A549 (cell line): Measurements from ENCODE around the gene TULP1. TPM values are rescaled to one million over a fixed set of nuclear protein-coding genes. Genes with fewer than 3 reads are reported as not detected.

ENCODE experiments used
- ATAC-seq, 2 experiments: fragments of 200-7000 bp in 1 of 2; fragments of >200 bp in 1 of 2; cut with Nextera tagmentation in 1 of 2; cut with Tn5 transposase in 1 of 2; 3 replicates each; pipeline versions ENCODE4 v1.8.0 to v1.9.1; 2018 to 2020; ENCODE audit warnings: mild to moderate bottlenecking in 1 of 2, moderate library complexity in 1 of 2
- CTCF ChIA-PET: fragments of 300-600 bp; sonication (Branson Sonifier 250); formaldehyde crosslinking; extraction: SDS; loops from one replicate; lab custom pipeline; 2021; ENCODE audit warnings: antibody characterized with exemption, inconsistent platforms; lab: Yijun Ruan, JAX
- POLR2A ChIA-PET: fragments of 350-600 bp; formaldehyde crosslinking; extraction: SDS; loops from one replicate; lab custom pipeline; 2021; ENCODE audit warnings: antibody characterized with exemption, inconsistent platforms; lab: Yijun Ruan, JAX
- DNase-seq, 2 experiments: peaks; one replicate each; pipeline versions ENCODE4 v3.0.0 to v3.0.0-alpha.2; 2011 to 2016; ENCODE audit warnings: low read depth in 1 of 2, low spot score in 1 of 2
- FAIRE-seq: peaks from 2 replicates; lab custom pipeline; 2011; peaks lifted over from hg19 to GRCh38; lab: Jason Lieb, UNC
- H3K27ac ChIP-seq, 2 experiments: fragments of >200 bp; sonication (Bioruptor Twin); formaldehyde crosslinking; 3 replicates each; pipeline ENCODE4 v1.5.1; 2016 to 2017
- H3K4me1 ChIP-seq: fragments of >200 bp; sonication (Bioruptor Twin); formaldehyde crosslinking; 3 replicates; pipeline ENCODE4 v1.6.1; 2016
- H3K4me2 ChIP-seq: fragments of >200 bp; sonication (Bioruptor Twin); formaldehyde crosslinking; 3 replicates; pipeline ENCODE4 v1.6.1; 2016
- H3K4me3 ChIP-seq: fragments of >200 bp; sonication (Bioruptor Twin); formaldehyde crosslinking; 3 replicates; pipeline ENCODE4 v1.5.1; 2016
- H3K9me3 ChIP-seq: fragments of >200 bp; sonication (Bioruptor Twin); formaldehyde crosslinking; 3 replicates; pipeline ENCODE4 v1.6.1; 2016
- CBX2 ChIP-seq: fragments of 200-600 bp; sonication (generic); IDR thresholded peaks from 2 replicates; pipeline ENCODE4 v1.6.1; 2016; ENCODE audit warnings: low read depth, mild to moderate bottlenecking, borderline replicate concordance
- CHD4 ChIP-seq: fragments of 200-600 bp; sonication (generic); IDR thresholded peaks from 2 replicates; pipeline ENCODE4 v1.6.1; 2016; ENCODE audit warnings: antibody characterized with exemption, mild to moderate bottlenecking, borderline replicate concordance
- FOSB ChIP-seq: fragments of 250-450 bp; sonication (Bioruptor Pico); IDR thresholded peaks from 2 replicates; pipeline ENCODE4 v1.5.0; 2020; ENCODE audit warnings: mild to moderate bottlenecking, moderate library complexity
- FOSL2 ChIP-seq, 2 experiments: fragments of 450-650 bp in 1 of 2; fragments of >200 bp in 1 of 2; sonication (Bioruptor Twin) in 1 of 2; formaldehyde crosslinking; IDR thresholded peaks; 2 replicates each; pipeline versions ENCODE4 v1.5.0 to v1.6.1; 2016 to 2020; ENCODE audit warnings: mild to moderate bottlenecking in 1 of 2, moderate library complexity in 1 of 2
- FOXS1 ChIP-seq: fragments of 250-450 bp; sonication (Bioruptor Pico); IDR thresholded peaks from 2 replicates; pipeline ENCODE4 v1.5.0; 2020; ENCODE audit warnings: mild to moderate bottlenecking, moderate library complexity
- GATA3 ChIP-seq: IDR thresholded peaks from 2 replicates; pipeline ENCODE4 v1.6.1; 2012; ENCODE audit warnings: borderline replicate concordance
- HOXA7 ChIP-seq: fragments of 250-450 bp; sonication (Bioruptor Pico); IDR thresholded peaks from 2 replicates; pipeline ENCODE4 v1.5.0; 2020; ENCODE audit warnings: mild to moderate bottlenecking, moderate library complexity
- HOXB13 ChIP-seq: fragments of 250-450 bp; sonication (Bioruptor Pico); IDR thresholded peaks from 2 replicates; pipeline ENCODE4 v1.5.0; 2020; ENCODE audit warnings: low read depth, mild to moderate bottlenecking, moderate library complexity
- JUN ChIP-seq, 2 experiments: fragments of >200 bp; sonication (Bioruptor Twin); formaldehyde crosslinking; IDR thresholded peaks; 2 replicates in 1 of 2; 3 replicates in 1 of 2; pipeline ENCODE4 v1.6.1; 2016 to 2017
- PBX3 ChIP-seq: IDR thresholded peaks from 2 replicates; pipeline ENCODE4 v1.6.1; 2012
- PHF8 ChIP-seq: fragments of 200-600 bp; sonication (generic); IDR thresholded peaks from 2 replicates; pipeline ENCODE4 v1.6.1; 2016; ENCODE audit warnings: low read depth, mild to moderate bottlenecking, antibody characterized with exemption, moderate library complexity, borderline replicate concordance
- RAD21 ChIP-seq, 2 experiments: fragments of >200 bp in 1 of 2; sonication (Bioruptor Twin) in 1 of 2; formaldehyde crosslinking in 1 of 2; IDR thresholded peaks in 1 of 2; conservative IDR thresholded peaks in 1 of 2; 2 replicates in 1 of 2; 3 replicates in 1 of 2; pipeline ENCODE4 v1.6.1; 2012 to 2018; ENCODE audit warnings: inconsistent platforms in 1 of 2
- RARB ChIP-seq: fragments of 250-450 bp; sonication (Bioruptor Pico); IDR thresholded peaks from 2 replicates; pipeline ENCODE4 v1.8.0; 2021; ENCODE audit warnings: mild to moderate bottlenecking, moderate library complexity
- TP53 ChIP-seq: fragments of 250-450 bp; sonication (Bioruptor Pico); IDR thresholded peaks from 2 replicates; pipeline ENCODE4 v1.5.0; 2021; ENCODE audit warnings: mild to moderate bottlenecking, moderate library complexity
- WGBS: methylation state at CpG from one replicate; pipeline ENCODE4 v1.1.6; 2017; ENCODE audit errors: missing lambda C conversion rate; 5-methylcytosine and 5-hydroxymethylcytosine counted together
- polyA plus RNA-seq, 4 experiments: library from polyadenylated mRNA; depleted of rRNA in 3 of 4; stranded (reverse); fragments of >200 nt; fragmentation: RNase III in 1 of 4; extraction: RNeasy Plus Mini Kit Qiagen cat#74134 plus additional on column Dnase treatment in 1 of 4; gene quantifications; 2 replicates in 3 of 4; 3 replicates in 1 of 4; pipeline ENCODE4 v1.2.3, GENCODE V29; 2011 to 2017
- TF ChIP-seq, protein P1 (sequence below): fragments of >200 bp; sonication (Bioruptor Twin); formaldehyde crosslinking; IDR thresholded peaks from 2 replicates; pipeline ENCODE4 v1.6.1; 2016

The TULP1 gene
- polyA plus RNA-seq, 2 of the 4 experiments (the other 2 are of a cell fraction), result not detected

DNA sequence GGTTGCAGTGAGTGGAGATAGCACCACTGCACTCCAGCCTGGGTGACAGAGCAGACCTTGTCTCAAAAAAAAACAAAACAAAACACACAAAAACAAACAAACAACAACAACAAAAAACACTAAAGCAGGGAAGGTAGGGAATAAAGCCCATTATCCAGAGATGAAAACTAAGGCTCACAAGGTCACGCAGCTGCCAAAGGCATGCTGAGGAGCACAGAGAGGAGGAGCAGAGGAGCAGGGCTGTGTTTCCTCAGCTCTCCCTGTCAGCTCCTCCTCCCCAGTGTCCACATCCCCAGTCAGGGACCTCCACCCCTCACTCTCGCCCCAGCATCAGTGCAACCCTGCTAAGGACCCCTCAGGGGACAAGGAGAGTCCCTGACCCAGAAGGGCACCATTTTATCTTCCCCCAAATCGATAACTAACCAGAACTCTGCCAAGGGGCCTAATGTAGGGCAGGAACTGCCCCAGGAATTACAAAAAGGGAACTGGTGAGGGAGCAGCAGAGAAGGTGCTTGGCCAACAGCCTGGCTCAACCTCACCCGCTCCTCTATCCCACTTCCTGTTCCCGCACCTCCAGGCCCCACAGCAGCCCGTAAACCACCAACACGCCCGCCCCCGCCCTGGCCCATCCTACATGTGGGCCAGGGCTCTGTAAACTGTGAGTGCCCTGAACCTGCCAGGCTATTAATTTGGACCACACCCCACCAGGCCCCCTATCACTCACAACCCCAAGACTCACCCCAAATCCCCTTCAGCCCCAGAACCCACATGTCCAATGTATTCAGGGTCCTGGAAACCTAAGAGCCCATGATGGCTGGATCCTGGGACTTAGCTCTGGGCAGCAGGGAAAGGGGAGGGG lies 24.8 kb downstream of the TULP1 start:
- WGBS, result 61% methylated on average over 9 of the region's 9 CpGs
- no peak overlapping the region for H3K4me3 ChIP-seq

GRCh38 chr6:35486005-35486925 lies 26.4 kb downstream of the TULP1 start:
- FAIRE-seq (no peak), ATAC-seq (no peak)

More for the DNA sequence above, 24.8 kb downstream of the TULP1 start:
- Histone ChIP-seq H3K4me1 (peaks cover 25% of the 10 kb centered on the region), H3K27ac (peak overlapping the region in 1 of 2 experiments; percentile 48; a peak in 1 of 6 replicates), H3K9me3 (no peaks in the 10 kb centered on the region), H3K4me2 (no peak overlapping the region)
- ATAC-seq, result peak in 1 of 2 experiments; percentile 23; a peak in 3 of 6 replicates
- TF ChIP-seq GATA3, result no peak
- TF ChIP-seq FOXS1, result no peak
- TF ChIP-seq HOXA7 (CRISPR knock-in tag), result no peak
- TF ChIP-seq CBX2, result no peak
- TF ChIP-seq TP53 (CRISPR knock-in tag), result no peak
- no peak for TF ChIP-seq FOSB (CRISPR knock-in tag)
- DNase-seq, result no peak
- CTCF ChIA-PET, result interaction anchor here (0.6 to 1.6 kb wide), 3 partner anchors 19 to 468 kb away, joined by 3 read pairs; partner anchors contain the start of gene RPL10A
- FAIRE-seq, result no peak
- POLR2A ChIA-PET, result interaction anchor here (0.5 kb wide), 1 partner anchor 47 kb away, joined by 3 read pairs; no protein-coding TSS in a partner anchor

DNA sequence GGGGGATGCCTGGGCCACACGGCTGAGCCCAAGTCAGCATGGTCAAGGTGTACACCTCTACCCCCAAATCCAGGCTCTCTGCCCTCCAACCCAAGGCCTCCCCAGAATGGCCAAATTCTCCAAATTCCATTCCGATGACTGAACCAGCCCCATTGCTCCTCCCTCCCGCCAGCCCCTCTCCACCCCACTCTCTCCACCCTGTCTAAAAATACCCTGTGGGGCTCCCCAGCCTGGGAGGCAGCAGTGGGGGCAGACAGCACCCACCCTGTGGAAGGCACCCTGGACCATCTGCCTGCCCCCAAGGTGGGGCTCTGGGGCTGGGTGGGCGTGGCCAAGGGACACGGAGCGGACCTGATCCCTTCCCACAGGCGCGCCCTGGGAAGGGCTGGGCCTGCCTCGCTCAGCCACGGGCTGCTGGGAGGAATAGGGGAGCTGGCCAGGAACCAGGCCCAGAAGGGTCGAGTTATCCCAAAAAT lies 27.3 kb downstream of the TULP1 start:
- Histone ChIP-seq H3K27ac (peak overlapping the region; percentile 30 to 82; a peak in 3 of 6 replicates), H3K9me3 (no peaks in the 10 kb centered on the region), H3K4me3 (no peak overlapping the region)
- no peak for DNase-seq
- TF ChIP-seq HOXB13 (CRISPR knock-in tag) (no peak), FOSL2 (IDR thresholded peaks at IDR 0.05) (no peak), FOSL2 (CRISPR knock-in tag; IDR thresholded peaks at IDR 0.05) (peak; percentile 15; the same call in 1 of the 2 replicates)
- TF ChIP-seq, all 56 proteins: peak for 1
- WGBS, result 31% methylated on average over 2 of the region's 11 CpGs
- ChIA-PET CTCF (no interaction called here), POLR2A (no interaction called here)
- H3K4me2 ChIP-seq, result peak overlapping the region; percentile 38; the same call in 2 of the 3 replicates
- no peak for FAIRE-seq
- ATAC-seq, result peak in 1 of 2 experiments; percentile 54; a peak in 3 of 6 replicates
- H3K4me1 ChIP-seq, result peaks cover 25% of the 10 kb centered on the region

More at GRCh38 chr6:35486005-35486925, 26.4 kb downstream of the TULP1 start:
- Histone ChIP-seq H3K27ac (peak overlapping the region in 1 of 2 experiments; percentile 82; a peak in 2 of 6 replicates), H3K4me3 (no peak overlapping the region), H3K4me1 (peaks cover 25% of the 10 kb centered on the region), H3K9me3 (no peaks in the 10 kb centered on the region), H3K4me2 (peak overlapping the region; percentile 38; the same call in 1 of the 3 replicates)
- ChIA-PET POLR2A (no interaction called here), CTCF (interaction anchor here (1.1 to 1.6 kb wide), 2 partner anchors 18 to 71 kb away, joined by 3 read pairs; partner anchors contain the start of gene RPL10A)
- 94% methylated on average over 50 of the region's 61 CpGs for WGBS
- DNase-seq, result no peak
- TF ChIP-seq CHD4, result no peak
- no peak for TF ChIP-seq PBX3
- no peak for TF ChIP-seq PHF8
- TF ChIP-seq FOXS1, result no peak
- no peak for TF ChIP-seq RARB (CRISPR knock-in tag)
- no peak for TF ChIP-seq JUN (IDR thresholded peaks at IDR 0.05)
- TF ChIP-seq RAD21 (conservative IDR thresholded peaks at IDR 0.05 in 1 of 2, IDR thresholded peaks at IDR 0.05 in 1 of 2), result no peak
- TF ChIP-seq, protein P1, sequence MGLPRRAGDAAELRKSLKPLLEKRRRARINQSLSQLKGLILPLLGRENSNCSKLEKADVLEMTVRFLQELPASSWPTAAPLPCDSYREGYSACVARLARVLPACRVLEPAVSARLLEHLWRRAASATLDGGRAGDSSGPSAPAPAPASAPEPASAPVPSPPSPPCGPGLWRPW, result no peak
